ENCODE results near the gene PTPRG. TPM values are rescaled to one million over a fixed set of nuclear protein-coding genes. Genes with fewer than 3 reads are reported as not detected.

Gene PTPRG
- total RNA-seq, 1 donor from 2014 or later: 25.2 TPM

DNA sequence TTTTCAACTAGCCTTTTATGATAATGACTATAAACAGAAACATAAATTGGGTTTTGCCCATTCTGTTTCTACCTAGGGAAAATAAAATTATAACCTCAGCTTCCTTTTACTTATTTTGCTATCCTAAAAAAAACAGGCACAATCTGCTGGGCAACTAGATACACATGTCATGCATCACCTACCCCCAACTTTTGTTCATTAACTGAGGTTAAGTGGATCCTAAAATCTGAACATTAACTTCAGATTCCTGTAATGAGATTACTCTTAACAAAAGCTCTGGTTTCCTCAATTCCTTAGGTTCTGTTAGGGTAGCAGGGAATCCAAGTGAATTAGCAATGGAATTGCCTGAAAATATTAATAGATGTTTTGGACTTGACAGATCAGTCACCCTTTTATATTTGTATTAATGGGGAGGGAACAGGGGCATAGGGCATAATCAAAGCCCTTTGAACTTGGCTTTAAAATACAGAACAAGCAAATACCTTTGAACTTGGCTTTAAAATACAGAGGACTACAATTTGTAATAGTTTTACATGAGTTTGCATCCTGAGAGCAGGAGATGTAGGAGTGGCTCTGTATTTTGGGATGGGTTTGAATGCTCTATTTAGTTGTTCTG, 705.4 kb downstream of the PTPRG start:
- DNase-seq (ENCODE audit: low read depth): no peak
- peaks cover 1% of the 10 kb centered on the region for H3K36me3 ChIP-seq (ENCODE audit: control insufficient read depth, insufficient read depth, low read length)
- no peaks in the 10 kb centered on the region for H3K27me3 ChIP-seq (ENCODE audit: control insufficient read depth, insufficient read depth, low read length)
- TF ChIP-seq, protein P1, sequence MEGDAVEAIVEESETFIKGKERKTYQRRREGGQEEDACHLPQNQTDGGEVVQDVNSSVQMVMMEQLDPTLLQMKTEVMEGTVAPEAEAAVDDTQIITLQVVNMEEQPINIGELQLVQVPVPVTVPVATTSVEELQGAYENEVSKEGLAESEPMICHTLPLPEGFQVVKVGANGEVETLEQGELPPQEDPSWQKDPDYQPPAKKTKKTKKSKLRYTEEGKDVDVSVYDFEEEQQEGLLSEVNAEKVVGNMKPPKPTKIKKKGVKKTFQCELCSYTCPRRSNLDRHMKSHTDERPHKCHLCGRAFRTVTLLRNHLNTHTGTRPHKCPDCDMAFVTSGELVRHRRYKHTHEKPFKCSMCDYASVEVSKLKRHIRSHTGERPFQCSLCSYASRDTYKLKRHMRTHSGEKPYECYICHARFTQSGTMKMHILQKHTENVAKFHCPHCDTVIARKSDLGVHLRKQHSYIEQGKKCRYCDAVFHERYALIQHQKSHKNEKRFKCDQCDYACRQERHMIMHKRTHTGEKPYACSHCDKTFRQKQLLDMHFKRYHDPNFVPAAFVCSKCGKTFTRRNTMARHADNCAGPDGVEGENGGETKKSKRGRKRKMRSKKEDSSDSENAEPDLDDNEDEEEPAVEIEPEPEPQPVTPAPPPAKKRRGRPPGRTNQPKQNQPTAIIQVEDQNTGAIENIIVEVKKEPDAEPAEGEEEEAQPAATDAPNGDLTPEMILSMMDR (IDR thresholded peaks at IDR 0.05; ENCODE audit: insufficient read depth, low read length, poor library complexity, severe bottlenecking): no peak
- no peak overlapping the region for H3K4me3 ChIP-seq (ENCODE audit: low read depth, low read length)

DNA sequence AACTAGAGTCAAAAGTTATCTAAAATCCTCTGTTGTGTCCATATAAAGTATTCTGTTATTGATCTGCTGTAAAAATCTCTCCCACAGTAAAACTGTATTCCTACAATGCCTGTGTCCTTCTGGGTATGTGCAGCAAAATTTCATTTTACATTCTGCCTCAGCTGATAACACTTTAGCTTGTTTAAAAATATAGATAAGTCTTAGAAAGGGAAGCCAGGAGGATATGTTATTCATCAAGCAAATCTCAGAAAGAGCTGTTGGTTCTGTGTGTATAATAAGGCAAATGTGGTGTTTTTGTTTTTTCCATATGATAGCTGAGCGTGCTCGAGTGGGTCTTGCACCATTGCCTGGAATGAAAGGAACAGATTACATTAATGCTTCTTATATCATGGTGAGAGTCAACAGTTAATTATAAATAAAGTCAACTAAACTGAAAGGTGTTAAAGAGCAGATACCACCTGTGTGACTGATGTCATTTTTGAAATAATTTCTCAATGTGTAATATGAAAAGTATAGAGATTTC, 715.3 kb downstream of the PTPRG start:
- TF ChIP-seq, protein P1 (IDR thresholded peaks at IDR 0.05; ENCODE audit: insufficient read depth, low read length, poor library complexity, severe bottlenecking): no peak
- no peaks in the 10 kb centered on the region for H3K36me3 ChIP-seq (ENCODE audit: control insufficient read depth, insufficient read depth, low read length)
- no peaks in the 10 kb centered on the region for H3K27me3 ChIP-seq (ENCODE audit: control insufficient read depth, insufficient read depth, low read length)
- no peak for DNase-seq (ENCODE audit: low read depth)
- H3K4me3 ChIP-seq (ENCODE audit: low read depth, low read length): no peak overlapping the region

DNA sequence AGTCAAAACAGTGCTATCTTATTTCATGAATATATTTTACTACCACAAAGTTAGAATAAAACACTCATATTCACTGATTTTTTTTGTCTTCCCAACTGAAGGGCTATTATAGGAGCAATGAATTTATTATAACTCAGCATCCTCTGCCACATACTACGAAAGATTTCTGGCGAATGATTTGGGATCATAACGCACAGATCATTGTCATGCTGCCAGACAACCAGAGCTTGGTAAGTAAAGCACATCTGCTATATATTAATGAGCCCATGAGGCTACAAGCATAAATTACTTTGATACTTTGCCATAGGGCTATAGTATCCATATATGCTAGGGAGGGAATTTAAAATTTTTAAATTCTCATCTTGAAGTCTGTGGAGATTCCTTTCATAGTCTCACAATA, 716.1 kb downstream of the PTPRG start:
- TF ChIP-seq, protein P1 (IDR thresholded peaks at IDR 0.05; ENCODE audit: insufficient read depth, low read length, poor library complexity, severe bottlenecking): no peak
- no peak for DNase-seq (ENCODE audit: low read depth)

DNA sequence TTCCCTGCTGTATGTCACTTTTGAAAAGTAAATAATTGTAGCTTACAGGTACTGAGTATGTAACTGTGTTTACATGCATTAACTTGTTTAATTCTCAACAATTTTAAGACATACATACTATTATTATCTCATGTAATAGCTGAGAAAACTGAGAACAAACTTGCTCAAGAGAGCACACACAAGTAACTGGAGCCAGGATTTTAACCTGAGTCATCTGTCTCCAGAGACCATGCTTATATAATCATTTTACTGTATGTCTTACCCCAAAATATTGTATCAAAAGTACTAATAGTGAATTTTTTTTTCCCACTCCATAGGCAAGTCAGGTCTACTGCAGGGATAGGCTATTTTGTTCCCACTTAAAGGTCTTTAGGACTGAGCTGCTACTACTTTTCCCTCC, 716.6 kb downstream of the PTPRG start:
- no peaks in the 10 kb centered on the region for H3K27me3 ChIP-seq (ENCODE audit: control insufficient read depth, insufficient read depth, low read length)
- no peak for DNase-seq (ENCODE audit: low read depth)
- H3K36me3 ChIP-seq (ENCODE audit: control insufficient read depth, insufficient read depth, low read length): no peaks in the 10 kb centered on the region
- TF ChIP-seq, protein P1 (IDR thresholded peaks at IDR 0.05; ENCODE audit: insufficient read depth, low read length, poor library complexity, severe bottlenecking): no peak
- H3K4me3 ChIP-seq (ENCODE audit: low read depth, low read length): no peak overlapping the region

More for the DNA sequence above, 716.1 kb downstream of the PTPRG start:
- H3K4me3 ChIP-seq (ENCODE audit: low read depth, low read length): no peak overlapping the region
- no peaks in the 10 kb centered on the region for H3K27me3 ChIP-seq (ENCODE audit: control insufficient read depth, insufficient read depth, low read length)
- no peaks in the 10 kb centered on the region for H3K36me3 ChIP-seq (ENCODE audit: control insufficient read depth, insufficient read depth, low read length)

DNA sequence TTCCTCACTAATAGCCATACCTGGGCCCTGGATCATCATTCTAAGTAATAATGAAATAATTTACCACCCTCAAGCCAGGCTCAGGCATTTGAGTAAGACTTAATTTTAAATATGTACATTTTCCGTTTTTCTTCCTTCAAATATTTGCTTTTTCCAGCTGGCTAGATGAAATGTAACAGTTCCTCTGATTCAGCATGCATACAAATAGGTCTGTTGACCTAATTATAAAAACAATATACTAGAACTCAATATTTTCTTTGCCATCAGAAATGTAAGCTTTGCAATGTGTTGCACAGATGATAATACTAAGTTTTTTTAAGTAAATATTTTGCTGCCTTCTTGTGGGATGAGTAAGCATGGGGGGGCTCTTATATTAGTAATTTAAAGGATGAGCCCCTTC, 720.4 kb downstream of the PTPRG start:
- DNase-seq (ENCODE audit: low read depth): no peak
- Histone ChIP-seq H3K27me3 (ENCODE audit: control insufficient read depth, insufficient read depth, low read length) (no peaks in the 10 kb centered on the region), H3K4me3 (ENCODE audit: low read depth, low read length) (no peak overlapping the region), H3K36me3 (ENCODE audit: control insufficient read depth, insufficient read depth, low read length) (no peaks in the 10 kb centered on the region)
- TF ChIP-seq, protein P1 (IDR thresholded peaks at IDR 0.05; ENCODE audit: insufficient read depth, low read length, poor library complexity, severe bottlenecking): no peak

DNA sequence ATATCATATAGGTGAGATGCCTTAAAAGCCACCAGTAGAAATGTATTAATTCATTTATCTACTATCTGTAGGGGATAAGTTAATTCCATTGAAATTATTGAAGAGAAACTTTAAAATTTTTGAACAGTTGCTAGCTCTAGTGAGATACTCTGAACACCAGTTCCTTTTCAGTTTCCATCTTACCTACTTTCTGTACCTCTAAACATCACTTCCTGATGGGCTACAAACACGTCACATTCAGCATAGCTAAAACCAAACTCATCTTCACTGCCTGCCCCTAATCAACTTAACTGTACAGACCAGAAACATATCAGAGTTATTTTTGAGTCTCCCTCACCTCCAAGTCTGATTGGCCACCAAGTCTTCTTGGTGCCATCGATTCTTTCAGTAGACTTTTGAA, 723.1 kb downstream of the PTPRG start:
- TF ChIP-seq, protein P1 (IDR thresholded peaks at IDR 0.05; ENCODE audit: insufficient read depth, low read length, poor library complexity, severe bottlenecking): no peak
- no peak for DNase-seq (ENCODE audit: low read depth)
- Histone ChIP-seq H3K36me3 (ENCODE audit: control insufficient read depth, insufficient read depth, low read length) (no peaks in the 10 kb centered on the region), H3K27me3 (ENCODE audit: control insufficient read depth, insufficient read depth, low read length) (no peaks in the 10 kb centered on the region), H3K4me3 (ENCODE audit: low read depth, low read length) (no peak overlapping the region)
